NCI-H2227 (cell line): ENCODE results near the gene ZFP82.

Source experiments
- DNase-seq: peaks from one replicate; lab custom pipeline; 2025; ENCODE audit not compliant: unreplicated experiment; lab: John Stamatoyannopoulos, UW

ZFP82 gene

DNA sequence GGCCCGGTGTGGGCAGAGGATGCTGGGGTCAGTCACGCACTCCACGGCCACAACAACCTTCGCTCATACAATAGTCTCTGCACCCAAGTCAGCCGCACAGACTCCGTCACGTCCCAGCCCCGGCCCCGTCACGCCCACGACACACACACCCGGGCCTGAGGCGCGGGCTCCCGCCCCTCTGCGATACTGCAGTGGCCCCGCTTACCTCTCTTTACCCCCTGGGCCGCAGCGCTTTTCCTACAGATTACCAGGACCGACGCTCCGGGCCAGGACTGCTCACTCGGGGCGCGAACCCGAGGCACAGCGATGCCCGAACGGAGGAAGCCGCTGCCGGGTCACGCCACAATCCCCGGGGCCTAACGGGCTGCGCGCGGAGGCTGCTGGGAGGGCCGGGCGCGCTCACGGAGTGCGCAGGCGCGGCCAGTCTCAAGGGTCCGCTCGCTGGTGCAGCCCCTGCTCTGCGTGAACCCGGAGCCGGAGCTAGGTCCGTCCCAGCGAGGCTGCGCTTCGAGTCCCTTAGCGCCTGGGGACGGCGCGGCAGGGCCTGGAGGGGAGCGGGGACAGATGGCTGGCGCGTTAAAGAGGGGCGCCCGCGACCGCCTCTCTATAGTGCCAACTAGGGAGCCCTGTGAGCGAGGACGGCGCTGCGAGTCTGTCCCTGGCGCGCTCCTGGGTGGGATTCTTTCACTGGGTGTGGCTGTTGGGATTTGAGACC, at the start of gene ZFP82:
TSS of gene ZFP82 (minus strand) at position 358 of the 715 bp plus-strand sequence. CDS start 8,855 bp downstream, outside the sequence.
- peak; percentile 99 for DNase-seq

DNA sequence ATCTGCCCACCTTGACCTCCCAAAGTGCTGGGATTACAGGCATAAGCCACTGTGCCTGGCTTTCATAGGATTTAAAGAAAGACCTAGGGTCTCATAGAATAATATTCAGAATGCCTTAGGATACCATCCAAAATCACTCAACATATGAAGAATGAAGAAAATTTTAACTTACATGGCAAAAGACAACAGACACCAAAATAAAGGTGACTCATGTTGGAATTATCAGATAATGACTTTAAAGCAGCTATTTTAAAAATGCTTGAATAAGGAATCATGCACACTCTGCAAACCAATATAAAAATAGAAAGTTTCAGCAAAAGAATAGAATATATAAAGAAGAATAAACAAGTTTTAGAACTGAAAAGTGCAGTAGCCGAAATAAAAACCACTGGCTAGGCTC, 41.6 kb upstream of the ZFP82 start:
- no peak for DNase-seq

DNA sequence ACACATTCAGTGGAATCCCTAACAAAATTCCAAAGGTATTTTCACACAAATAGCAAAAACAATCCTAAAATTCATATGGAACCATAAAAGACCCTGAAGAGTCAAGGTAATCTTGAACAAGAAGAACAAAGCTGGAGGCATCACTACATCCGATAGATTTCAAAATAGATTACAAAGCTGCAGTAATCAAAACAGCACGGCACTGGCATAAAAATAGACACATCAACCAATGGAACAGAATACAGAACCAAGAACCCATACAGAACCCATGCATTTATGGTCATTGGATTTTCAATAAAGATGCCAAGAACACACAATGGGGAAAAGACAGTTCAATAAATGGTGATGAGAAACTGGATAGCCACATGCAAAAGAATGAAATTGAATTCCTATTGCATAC, 38.4 kb upstream of the ZFP82 start:
- DNase-seq, result no peak

DNA sequence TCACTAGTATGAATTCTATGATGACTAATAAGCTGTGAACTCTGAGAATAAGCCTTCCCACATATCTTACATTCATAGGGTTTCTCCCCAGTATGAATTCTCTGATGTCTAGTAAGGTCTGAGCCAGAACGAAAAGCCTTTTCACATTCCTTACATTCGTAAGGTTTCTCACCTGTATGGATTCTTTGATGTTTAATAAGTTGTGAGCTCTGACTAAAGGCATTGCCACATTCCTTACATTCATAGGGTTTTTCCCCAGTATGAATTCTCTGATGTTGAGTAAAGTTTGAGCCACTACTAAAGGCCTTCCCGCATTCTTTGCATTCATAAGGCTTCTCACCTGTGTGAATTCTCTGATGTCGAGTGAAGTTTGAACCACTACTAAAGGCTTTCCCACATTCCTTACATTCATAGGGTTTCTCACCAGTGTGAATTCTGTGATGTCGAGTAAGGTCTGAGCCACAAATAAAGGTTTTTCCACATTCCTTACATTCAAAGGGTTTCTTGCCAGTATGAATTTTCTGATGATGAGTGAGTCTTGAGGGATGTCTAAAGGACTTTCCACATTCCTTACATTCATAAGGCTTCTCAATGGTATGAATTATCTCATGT, 30.7 kb upstream of the ZFP82 start:
- no peak for DNase-seq

DNA sequence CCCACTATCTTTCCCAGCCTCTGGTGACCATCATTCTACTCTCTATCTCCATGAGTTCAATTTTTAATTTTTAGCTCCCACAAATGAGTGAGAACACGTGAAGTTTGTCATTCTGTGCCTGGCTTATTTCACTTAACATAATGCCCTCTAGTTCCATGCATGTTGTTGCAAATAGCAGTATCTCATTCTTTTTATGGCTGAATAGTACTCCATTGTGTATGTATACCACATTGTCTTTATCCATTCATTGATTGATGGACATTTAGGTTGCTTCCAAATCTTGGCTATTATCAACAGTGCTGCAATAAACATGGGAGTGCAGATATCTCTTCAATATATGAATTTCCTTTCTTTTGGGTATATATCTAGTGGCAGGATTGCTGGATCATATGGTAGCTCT, 22.9 kb upstream of the ZFP82 start:
- DNase-seq, result no peak

DNA sequence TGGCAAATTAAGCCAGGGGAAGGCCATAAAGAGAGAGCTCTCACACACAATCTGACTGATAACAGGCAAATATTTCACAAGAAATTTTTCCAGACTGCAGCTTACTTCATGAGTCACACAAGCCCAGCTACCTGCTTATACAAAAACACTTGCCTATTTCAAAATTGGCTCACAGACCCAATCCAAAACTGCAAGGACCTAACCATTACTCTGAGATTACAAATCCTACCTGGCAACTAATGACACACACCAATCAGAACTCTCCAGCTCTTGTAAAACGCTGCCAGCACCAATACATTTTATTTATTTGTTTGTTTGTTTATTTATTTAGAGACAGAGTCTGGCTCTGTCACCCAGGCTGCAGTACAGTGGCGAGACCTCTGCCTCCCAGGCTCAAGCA, 18.1 kb upstream of the ZFP82 start:
- DNase-seq, result peak; percentile 56

DNA sequence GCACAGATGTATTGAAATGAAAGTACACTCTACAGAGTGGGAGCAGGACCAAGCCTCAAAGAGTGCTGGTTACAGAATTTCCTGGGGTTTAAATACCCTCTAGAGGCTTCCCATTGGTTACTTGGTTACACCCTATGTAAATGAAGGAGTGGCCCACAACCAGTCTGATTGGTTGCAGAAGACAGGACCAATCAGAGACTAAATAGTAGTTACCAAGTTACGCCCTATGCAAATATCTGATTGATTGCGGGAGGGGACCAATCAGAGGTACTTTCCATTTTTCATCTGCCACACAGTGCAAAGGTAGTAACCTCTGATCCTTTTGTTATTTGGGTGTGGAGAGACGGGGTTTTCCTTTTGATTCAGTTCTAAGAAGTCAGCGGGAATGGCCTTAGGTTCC, 5.5 kb upstream of the ZFP82 start:
- no peak for DNase-seq

DNA sequence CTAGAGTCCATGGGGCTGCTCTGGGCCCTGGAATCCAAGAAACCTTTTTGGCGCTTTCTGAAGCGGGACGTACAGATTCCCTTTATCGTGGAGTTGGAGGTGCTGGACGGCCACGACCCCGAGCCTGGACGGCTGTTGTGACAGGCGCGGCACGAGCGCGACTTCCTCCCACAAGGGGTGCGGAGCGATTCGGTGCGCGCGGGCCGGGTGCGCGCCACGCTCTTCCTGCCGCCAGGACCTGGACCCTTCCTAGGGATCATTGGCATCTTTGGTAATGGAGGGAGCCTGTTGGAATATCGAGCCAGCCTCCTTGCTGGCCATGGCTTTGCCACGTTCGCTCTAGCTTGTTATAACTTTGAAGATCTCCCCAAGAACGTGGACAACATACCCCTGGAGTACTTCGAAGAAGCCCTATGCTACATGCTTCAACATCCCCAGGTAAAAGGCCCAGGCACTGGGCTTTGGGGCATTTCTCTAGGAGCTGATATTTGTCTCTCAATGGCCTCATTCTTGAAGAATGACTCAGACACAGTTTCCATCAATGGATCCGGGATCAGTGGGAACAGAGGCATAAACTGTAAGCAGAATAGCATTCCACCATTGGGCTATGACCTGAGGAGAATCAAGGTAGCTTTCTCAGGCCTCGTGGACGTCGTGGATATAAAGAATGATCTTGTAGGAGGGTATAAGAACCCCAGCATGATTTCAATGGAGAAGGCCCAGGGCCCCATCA, 3.5 kb upstream of the ZFP82 start:
- DNase-seq, result peak; percentile 79

DNA sequence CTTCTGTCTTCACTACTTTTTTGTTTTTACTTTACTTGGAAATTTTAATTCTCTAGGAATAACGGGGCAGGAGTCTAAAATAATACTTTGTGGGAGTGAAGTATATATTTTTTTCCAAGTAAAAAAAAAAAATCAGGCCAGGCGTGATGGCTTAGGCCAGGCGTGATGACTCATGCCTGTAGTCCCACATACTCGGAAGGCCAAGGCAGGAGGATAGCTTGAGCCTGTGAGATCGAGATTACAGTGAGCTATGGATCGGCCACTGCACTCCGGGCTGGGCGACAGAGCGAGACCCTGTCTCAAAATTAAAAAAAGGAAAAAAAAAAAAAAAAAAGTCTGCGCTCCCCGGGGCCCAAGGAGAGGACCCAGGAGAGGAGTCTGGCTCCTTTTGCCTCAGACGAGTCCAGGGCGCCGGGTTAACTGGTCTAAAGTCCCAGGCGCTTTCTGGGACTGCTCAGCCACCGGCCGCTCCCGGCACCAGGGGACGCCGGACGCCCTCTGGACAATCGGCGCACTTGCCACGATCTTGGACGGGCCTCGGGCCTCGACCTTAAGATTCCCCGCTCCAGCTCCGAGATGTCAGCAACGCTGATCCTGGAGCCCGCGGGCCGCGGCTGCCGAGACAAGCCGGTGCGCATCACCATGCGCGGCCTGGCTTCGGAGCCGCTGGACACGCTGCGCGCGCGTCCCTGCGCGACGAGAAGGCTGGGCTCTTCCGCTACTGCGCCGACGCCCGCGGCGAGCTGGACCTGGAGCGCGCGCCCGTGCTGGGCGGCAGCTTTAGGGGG, 2.7 kb upstream of the ZFP82 start:
- DNase-seq, result peak; percentile 91

DNA sequence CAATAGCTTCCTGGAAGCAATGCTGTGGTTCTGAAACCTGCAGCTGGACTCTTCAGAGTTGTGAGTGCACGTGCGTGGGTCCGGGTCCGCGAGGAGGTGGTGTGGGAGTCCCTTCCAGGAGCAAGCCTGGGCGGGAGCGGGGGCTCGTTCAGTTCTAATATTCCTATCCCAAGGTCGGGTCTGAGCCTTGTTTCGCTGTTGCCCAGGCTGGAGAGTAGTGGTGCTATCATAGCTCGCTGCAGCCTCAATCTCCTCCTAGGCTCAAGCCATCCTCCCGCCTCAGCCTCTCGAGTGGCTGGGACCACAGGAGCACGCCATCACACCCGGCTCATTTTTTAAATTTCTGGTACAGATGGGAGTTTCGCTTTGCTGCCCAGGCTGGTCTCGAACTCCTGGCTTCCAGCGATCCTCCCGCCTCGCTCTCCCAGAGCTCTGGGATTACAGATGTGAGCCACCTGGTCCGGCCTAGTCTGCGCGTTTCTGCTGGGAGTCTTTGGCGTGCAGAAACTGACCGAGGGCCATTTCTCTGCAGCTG, 625 bp downstream of the ZFP82 start:
- DNase-seq, result peak; percentile 84

DNA sequence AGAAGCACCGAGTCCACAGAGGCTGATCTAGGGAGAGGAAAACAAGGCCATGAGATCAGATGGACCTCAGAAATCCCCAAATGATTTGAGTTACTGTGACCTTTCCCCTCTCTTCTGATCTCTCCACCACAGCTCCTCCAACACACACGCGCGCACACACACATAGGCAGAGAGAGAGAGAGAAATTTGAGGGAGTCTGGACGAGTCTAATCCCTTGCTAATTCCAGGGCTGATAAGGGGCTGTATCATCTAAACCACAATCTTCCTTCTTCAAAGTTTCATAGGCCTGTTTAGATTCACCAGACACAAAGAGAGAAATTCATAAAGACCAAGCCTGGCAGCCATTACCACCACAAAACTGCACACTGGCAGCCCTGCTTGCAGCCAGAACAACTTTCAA, 8.6 kb downstream of the ZFP82 start:
- no peak for DNase-seq

DNA sequence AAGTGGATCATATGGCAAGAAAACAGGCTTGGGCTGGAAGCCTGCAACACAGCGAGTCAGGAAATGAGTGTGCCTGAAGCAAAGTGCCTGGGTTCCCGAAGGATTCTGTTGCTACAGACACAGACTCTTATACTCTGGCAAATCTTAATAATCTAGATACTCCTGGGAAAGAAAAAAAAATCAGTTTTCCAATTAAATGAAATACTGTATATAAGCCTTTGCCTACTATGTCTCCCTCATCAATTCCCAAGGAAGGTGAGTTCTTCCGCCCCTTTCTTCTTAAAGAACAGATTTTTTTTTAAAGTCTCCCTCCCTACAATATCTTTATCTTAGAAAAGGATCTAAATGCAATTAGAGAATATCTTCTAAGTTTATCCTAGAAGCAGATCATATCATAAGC, 10.3 kb downstream of the ZFP82 start:
- no peak for DNase-seq

DNA sequence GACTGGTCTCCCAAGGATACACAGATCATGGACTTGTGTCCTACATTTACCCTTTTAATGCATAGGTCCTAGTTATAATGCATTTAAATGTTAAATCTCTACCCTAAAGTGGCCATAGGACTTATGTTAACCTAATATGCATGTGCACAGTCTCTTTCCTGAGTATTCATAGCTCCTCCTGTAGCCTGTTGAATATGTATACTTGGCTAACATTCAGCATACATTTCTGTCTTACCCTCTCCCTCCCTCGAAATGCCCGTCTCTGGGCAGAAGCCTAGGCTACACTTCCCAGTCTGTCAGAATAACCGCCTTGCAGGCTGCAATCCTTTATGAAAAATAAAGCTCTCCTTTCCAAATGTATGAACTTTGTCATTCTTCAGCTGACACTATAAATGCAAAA, 13.9 kb downstream of the ZFP82 start:
- no peak for DNase-seq

DNA sequence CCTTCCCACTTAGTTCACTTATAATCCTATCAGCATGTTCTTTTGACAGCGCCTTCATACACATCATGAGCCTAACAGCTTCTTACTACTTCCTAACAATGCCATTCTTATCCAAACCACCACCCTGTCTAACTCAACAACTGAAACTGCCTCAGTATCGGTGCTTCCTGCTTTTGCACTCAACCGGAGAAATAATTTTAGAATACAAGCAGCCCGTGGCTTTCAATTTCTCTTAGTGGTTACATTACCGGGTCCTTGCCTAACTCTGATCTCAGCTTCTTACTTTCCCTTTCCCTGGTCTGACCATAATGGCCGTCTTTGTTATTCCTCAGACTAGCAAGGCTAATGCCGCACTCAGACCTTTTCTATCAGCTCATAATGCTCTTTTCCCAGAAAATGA, 17.0 kb downstream of the ZFP82 start:
- DNase-seq, result no peak

DNA sequence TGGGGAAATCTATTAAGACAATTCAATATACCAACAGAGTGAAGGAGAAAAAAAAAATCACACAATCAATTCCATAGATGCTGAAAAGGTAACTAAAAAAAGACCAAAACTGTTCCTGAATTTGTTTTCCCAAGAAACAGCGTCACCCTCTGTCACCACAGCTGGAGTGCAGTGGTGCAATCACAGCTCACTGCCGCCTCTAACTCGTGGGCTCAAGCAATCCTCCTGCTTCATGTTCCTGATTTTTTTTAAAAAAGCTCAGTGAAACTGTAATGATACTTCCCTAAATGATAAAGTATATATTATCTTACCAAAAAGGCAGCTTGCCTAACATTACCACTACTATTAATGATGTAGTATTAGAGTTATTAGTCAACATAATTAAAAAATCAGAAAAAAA, 19.9 kb downstream of the ZFP82 start:
- no peak for DNase-seq

DNA sequence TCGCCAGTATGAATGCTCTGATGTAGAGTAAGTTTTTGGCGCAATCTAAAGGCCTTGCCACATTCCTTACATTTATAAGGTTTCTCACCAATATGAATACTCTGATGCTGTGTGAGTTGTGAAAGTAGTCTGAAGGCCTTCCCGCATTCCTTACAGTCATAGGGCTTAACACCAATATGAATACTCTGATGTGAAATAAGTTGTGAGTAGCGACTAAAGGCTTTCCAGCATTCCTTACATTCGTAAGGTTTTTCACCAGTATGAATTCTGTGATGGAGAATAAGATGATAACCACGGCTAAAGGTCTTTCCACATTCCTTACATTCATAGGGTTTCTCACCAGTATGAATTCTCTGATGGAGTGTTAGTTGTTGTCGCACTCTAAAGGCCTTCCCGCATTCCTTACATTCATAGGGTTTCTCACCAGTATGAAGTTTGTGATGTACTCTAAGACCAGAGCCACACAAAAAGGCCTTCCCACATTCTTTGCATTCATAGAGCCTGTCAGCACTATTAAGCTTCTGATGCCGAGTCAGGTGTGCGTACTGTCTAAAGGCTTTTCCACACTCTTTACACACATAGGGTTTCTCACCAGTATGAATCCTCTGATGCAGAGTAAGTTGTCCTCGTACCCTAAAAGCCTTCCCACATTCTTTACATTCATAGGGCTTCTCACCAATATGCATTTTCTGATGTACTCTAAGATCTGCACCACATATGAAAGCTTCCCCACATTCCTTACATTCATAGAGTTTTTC, 25.3 kb downstream of the ZFP82 start:
- no peak for DNase-seq

DNA sequence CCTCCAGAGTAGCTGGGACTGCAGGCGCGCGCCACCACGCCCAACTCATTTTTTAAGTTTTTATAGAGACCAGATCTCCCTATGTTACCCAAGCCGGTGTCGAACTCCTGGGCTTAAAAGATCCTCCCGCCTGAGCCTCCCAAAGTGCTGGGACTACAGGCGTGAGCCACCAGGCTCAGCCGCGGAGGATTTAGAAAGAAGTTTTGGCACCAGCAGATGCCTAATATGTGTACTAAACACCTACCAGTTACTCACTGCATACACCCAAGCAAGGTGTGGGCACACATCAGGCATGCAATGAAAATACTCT, 39.0 kb downstream of the ZFP82 start:
- DNase-seq, result no peak

DNA sequence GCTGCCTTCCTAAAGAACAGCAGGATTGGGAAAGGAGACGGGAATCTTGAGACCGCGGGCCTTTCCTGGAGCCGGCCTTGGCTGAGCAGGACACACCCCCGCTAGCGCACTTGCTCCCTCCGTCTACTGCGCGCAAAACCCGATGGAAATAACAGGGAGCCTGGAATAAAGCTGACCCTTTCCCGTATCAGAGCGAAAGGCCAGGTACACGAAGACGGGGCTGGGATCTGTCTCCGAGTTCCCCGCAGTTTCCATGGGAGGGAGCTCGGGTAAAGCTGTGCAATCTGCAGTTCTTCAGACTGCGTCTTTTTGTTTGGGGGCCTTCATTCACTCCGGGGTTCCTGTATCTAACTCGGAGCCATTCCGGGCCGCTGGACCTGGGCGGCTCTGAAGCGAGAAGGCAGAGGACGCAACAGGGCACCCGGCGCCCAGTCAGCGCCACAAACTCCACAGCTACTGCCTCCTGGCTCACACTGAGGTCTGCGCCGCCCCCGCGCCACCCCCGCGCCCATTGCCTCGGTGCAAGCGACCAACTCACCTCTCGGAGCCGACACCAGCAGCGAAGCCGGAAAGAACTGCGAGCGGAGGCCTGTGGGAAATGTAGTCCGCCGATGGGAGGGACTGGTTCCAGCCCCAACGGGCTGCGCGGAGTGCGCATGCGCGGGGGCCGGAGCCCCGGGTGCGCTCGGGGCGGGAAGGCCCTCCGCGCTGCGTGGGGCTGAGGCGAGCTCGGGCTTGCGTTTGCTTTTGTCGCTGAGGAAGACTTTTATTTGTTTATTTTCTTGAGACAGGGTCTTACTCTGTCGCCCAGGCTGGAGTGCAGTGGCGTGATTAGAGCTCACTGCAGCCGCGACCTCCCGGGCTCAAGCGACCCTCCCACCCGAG, 39.6 kb downstream of the ZFP82 start, which contains the start of gene ZFP14:
TSS of gene ZFP14 (minus strand) at position 577 of the 885 bp plus-strand sequence. CDS start 11,309 bp downstream, outside the sequence.
- peak; percentile 100 for DNase-seq

DNA sequence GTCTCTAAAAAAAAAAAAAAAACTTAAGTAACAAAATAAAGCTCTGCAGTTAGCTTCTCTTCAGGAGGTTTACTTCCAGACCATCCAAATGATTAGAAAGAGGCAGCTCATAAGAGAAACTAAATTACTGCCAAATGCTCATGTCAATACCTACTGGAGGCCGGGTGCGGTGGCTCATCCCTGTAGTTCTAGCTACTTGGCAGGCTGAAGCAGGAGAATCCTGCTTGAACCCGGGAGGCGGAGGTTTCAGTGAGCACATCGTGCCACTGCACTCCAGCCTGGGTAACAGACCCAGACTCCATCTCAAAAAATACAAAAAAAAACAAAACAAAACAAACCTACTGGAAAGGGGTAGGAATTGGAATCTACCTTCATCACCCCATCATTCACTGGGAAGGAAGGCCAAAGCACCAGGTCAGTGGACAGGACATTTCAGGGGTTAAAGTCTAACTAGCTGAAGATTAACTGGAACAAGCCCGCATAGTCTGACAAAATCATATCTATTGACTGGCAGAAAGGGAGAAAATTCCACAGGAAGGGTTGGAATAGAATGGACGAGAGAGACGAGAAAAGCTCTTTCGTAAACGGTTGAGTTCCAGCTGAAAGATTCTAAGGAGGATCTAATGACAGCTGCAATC, 40.8 kb downstream of the ZFP82 start:
- DNase-seq, result no peak
